CD14-positive monocyte (primary cell): Measurements from ENCODE around the gene KIAA1328. TPM values are rescaled to one million over a fixed set of nuclear protein-coding genes. Genes with fewer than 3 reads are reported as not detected.

Source experiments
- DNase-seq, 3 donors: peaks; one replicate each; pipeline ENCODE4 v3.0.0-alpha.2; 2011 to 2022
- H2AFZ ChIP-seq: 2 replicates; pipeline ENCODE4 v1.6.0; 2012; ENCODE audit warnings: mild to moderate bottlenecking, low read depth, low read length, inconsistent platforms; ENCODE audit not compliant: insufficient read depth, poor library complexity, severe bottlenecking
- H3K27ac ChIP-seq, 2 donors: 1 replicate in 1 of 2; 2 replicates in 1 of 2; pipeline ENCODE4 v1.5.1; 2012 to 2013; ENCODE audit warnings: low read length in 2 of 2, control low read depth in 1 of 2, inconsistent platforms in 1 of 2, low read depth in 1 of 2, mild to moderate bottlenecking in 1 of 2
- H3K27me3 ChIP-seq, 2 donors: one replicate each; pipeline versions ENCODE4 v1.6.0 to v1.6.1; 2011 to 2013; ENCODE audit warnings: low read length in 2 of 2; ENCODE audit not compliant: control insufficient read depth in 2 of 2, insufficient read depth in 2 of 2
- H3K36me3 ChIP-seq, 2 donors: replicated peaks in 1 of 2; 1 replicate in 1 of 2; 2 replicates in 1 of 2; pipeline versions ENCODE4 v1.5.1 to v1.6.1; 2012 to 2013; ENCODE audit warnings: low read length in 2 of 2, control low read depth in 1 of 2, inconsistent platforms in 1 of 2, mild to moderate bottlenecking in 1 of 2; ENCODE audit not compliant: insufficient read depth in 2 of 2, control insufficient read depth in 1 of 2
- H3K4me1 ChIP-seq, 2 donors: 1 replicate in 1 of 2; 2 replicates in 1 of 2; pipeline versions ENCODE4 v1.5.1 to v1.6.1; 2012 to 2013; ENCODE audit warnings: low read length in 2 of 2, control low read depth in 1 of 2, inconsistent platforms in 1 of 2, mild to moderate bottlenecking in 1 of 2, moderate library complexity in 1 of 2; ENCODE audit not compliant: insufficient read depth in 2 of 2, control insufficient read depth in 1 of 2
- H3K4me2 ChIP-seq: replicated peaks from 2 replicates; pipeline ENCODE3; 2012; ENCODE audit warnings: low read length, moderate library complexity, mild to moderate bottlenecking; ENCODE audit not compliant: poor library complexity, severe bottlenecking; ENCODE audit errors: extremely low read depth
- H3K4me3 ChIP-seq, 3 experiments: fragments of 200-600 bp in 1 of 3; sonication (generic) in 1 of 3; replicated peaks in 1 of 3; 1 replicate in 2 of 3; 2 replicates in 1 of 3; pipeline ENCODE4 v1.5.1; 2011 to 2013; ENCODE audit warnings: low read length in 3 of 3, mild to moderate bottlenecking in 3 of 3, control low read depth in 2 of 3, low read depth in 2 of 3, inconsistent platforms in 1 of 3, moderate library complexity in 1 of 3
- H3K79me2 ChIP-seq: 2 replicates; pipeline ENCODE4 v1.6.0; 2012; ENCODE audit warnings: mild to moderate bottlenecking, control low read depth, inconsistent platforms, low read length, moderate library complexity; ENCODE audit not compliant: insufficient read depth
- H3K9ac ChIP-seq: 2 replicates; pipeline ENCODE4 v1.6.0; 2017; ENCODE audit warnings: low read length, mild to moderate bottlenecking; ENCODE audit not compliant: insufficient read depth, poor library complexity, severe bottlenecking
- H3K9me3 ChIP-seq, 2 donors: replicated peaks in 1 of 2; 1 replicate in 1 of 2; 2 replicates in 1 of 2; pipeline versions ENCODE4 v1.5.1 to v1.6.1; 2012 to 2013; ENCODE audit warnings: low read length in 2 of 2, control low read depth in 1 of 2; ENCODE audit not compliant: control insufficient read depth in 1 of 2, insufficient read depth in 1 of 2
- H4K20me1 ChIP-seq: 2 replicates; pipeline ENCODE4 v1.6.0; 2012; ENCODE audit warnings: mild to moderate bottlenecking, low read length, control low read depth, moderate library complexity; ENCODE audit not compliant: insufficient read depth
- H3K27ac Mint-ChIP-seq, 7 donors: one replicate each; pipeline ENCODE4 v1.8.0; 2020; ENCODE audit warnings: mild to moderate bottlenecking in 7 of 7, mixed read lengths in 7 of 7, moderate library complexity in 6 of 7, inconsistent platforms in 2 of 7
- H3K27me3 Mint-ChIP-seq, 3 donors: one replicate each; pipeline ENCODE4 v1.8.0; 2021 to 2022; ENCODE audit warnings: low read depth in 3 of 3, mild to moderate bottlenecking in 3 of 3, mixed read lengths in 3 of 3, moderate library complexity in 3 of 3, inconsistent platforms in 1 of 3
- H3K36me3 Mint-ChIP-seq, 2 donors: one replicate each; pipeline ENCODE4 v1.8.0; 2020; ENCODE audit warnings: mixed read lengths in 2 of 2, inconsistent platforms in 1 of 2, mild to moderate bottlenecking in 1 of 2
- H3K4me1 Mint-ChIP-seq: one replicate; pipeline ENCODE4 v1.8.0; 2020; ENCODE audit warnings: mild to moderate bottlenecking, mixed read lengths
- H3K4me3 Mint-ChIP-seq, 2 donors: one replicate each; pipeline ENCODE4 v1.8.0; 2020; ENCODE audit warnings: mild to moderate bottlenecking in 2 of 2, mixed read lengths in 2 of 2, moderate library complexity in 1 of 2
- H3K9me3 Mint-ChIP-seq, 7 donors: one replicate each; pipeline ENCODE4 v1.8.0; 2020 to 2022; ENCODE audit warnings: mixed read lengths in 7 of 7, mild to moderate bottlenecking in 6 of 7, moderate library complexity in 6 of 7, inconsistent platforms in 2 of 7
- CTCF ChIP-seq: fragments of 200-600 bp; IDR thresholded peaks from one replicate; pipeline ENCODE4 v1.8.0; 2022; ENCODE audit warnings: antibody characterized with exemption, mild to moderate bottlenecking
- WGBS: methylation state at CpG from one replicate; pipeline ENCODE4 v1.1.5; 2013; ENCODE audit warnings: missing lambda C conversion rate; ENCODE audit not compliant: insufficient coverage; 5-methylcytosine and 5-hydroxymethylcytosine counted together
- intact Hi-C, 2 donors: fragments of 100-400 bp; cut with micrococcal nuclease; formaldehyde crosslinking; loops; one replicate each; pipeline versions ENCODE4 v1.15.0 to v1.15.1; 2023
- polyA plus RNA-seq, 3 donors: library from polyadenylated mRNA; depleted of rRNA in 1 of 3; unstranded in 2 of 3; stranded (reverse) in 1 of 3; fragments of 300-500 nt in 2 of 3; fragments of >200 nt in 1 of 3; fragmentation: Illumina TruSeq in 2 of 3; gene quantifications; 1 replicate in 2 of 3; 2 replicates in 1 of 3; pipeline ENCODE4 v1.2.3, GENCODE V29; 2012 to 2021

KIAA1328 gene
- polyA plus RNA-seq, 3 donors = 3.7 to 3.9 (median 3.8) TPM

- Mint-ChIP-seq H3K27ac (no peak overlapping the region), H3K4me3 (no peak overlapping the region), H3K4me1 (peaks cover 2% of the 10 kb centered on the region), H3K9me3 (no peaks in the 10 kb centered on the region), H3K36me3 (peaks cover 44 to 58% of the 10 kb centered on the region in 2 donors), H3K27me3 (no peaks in the 10 kb centered on the region)
- DNase-seq = no peak
- peaks cover 17 to 67% of the 10 kb centered on the region in 2 donors for H3K36me3 ChIP-seq
- WGBS = 100% methylated on average over 1 of the region's 1 CpG
- no peak overlapping the region for H2AFZ ChIP-seq
- H3K27ac ChIP-seq = no peak overlapping the region
- H3K9me3 ChIP-seq = no peaks in the 10 kb centered on the region
- no peak overlapping the region for H3K9ac ChIP-seq
- H3K4me2 ChIP-seq = no peak overlapping the region
- no peak for TF ChIP-seq CTCF
- H3K4me1 ChIP-seq = no peaks in the 10 kb centered on the region
- H3K27me3 ChIP-seq = no peaks in the 10 kb centered on the region
- intact Hi-C loops = loop anchor here in 1 of 2 donors (10.0 kb wide), 1 partner anchor 802 kb away; no protein-coding TSS in a partner anchor
- no peaks in the 10 kb centered on the region for H4K20me1 ChIP-seq
- no peaks in the 10 kb centered on the region for H3K79me2 ChIP-seq
- H3K4me3 ChIP-seq = no peak overlapping the region
Observed at GRCh38 chr18:36817039-36817438, 11.9 kb upstream of the KIAA1328 start.

DNA sequence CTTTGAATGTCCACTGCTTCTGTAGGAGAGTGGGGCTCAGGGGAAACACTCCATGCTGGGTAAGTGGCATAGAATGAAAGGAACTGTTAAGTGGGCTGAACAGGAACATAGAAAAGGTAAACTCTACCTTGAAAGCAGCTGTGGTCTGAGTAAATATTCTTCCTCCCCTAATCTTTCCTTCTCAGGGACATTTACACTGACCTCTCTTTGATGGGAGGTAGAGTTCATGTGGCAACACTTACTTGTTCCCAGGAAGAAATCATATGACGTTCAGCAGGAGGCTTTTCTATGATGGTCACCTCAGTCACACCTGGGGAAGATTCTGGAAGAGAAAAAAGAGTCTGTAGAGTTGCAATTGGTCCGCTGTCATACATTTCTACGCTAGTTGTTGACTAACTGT is 10.3 kb upstream of the KIAA1328 start:
- Mint-ChIP-seq H3K9me3 (no peaks in the 10 kb centered on the region), H3K36me3 (peaks cover 36 to 47% of the 10 kb centered on the region in 2 donors), H3K27me3 (peaks cover 0 to 2% (median 0%) of the 10 kb centered on the region in 3 donors), H3K4me3 (no peak overlapping the region), H3K27ac (no peak overlapping the region), H3K4me1 (no peaks in the 10 kb centered on the region)
- DNase-seq = no peak
- Histone ChIP-seq H3K4me1 (no peaks in the 10 kb centered on the region), H3K4me3 (no peak overlapping the region), H3K9me3 (no peaks in the 10 kb centered on the region), H2AFZ (no peak overlapping the region), H3K79me2 (no peaks in the 10 kb centered on the region), H3K4me2 (no peak overlapping the region), H3K27me3 (no peaks in the 10 kb centered on the region), H4K20me1 (no peaks in the 10 kb centered on the region), H3K36me3 (peaks cover 17 to 57% of the 10 kb centered on the region in 2 donors), H3K9ac (no peak overlapping the region), H3K27ac (no peak overlapping the region)
- 100% methylated on average over 1 of the region's 3 CpGs for WGBS
- intact Hi-C loops = loop anchor here in 1 of 2 donors (10.0 kb wide), 1 partner anchor 804 kb away; no protein-coding TSS in a partner anchor
- no peak for TF ChIP-seq CTCF
